A549 (cell line): ENCODE data around the gene HES6. TPM values are rescaled to one million over a fixed set of nuclear protein-coding genes. Genes with fewer than 3 reads are reported as not detected.

Experiments
- ATAC-seq, 2 experiments: fragments of 200-7000 bp in 1 of 2; fragments of >200 bp in 1 of 2; cut with Nextera tagmentation in 1 of 2; cut with Tn5 transposase in 1 of 2; 3 replicates each; pipeline versions ENCODE4 v1.8.0 to v1.9.1; 2018 to 2020; ENCODE audit warnings: mild to moderate bottlenecking in 1 of 2, moderate library complexity in 1 of 2
- CTCF ChIA-PET: fragments of 300-600 bp; sonication (Branson Sonifier 250); formaldehyde crosslinking; extraction: SDS; loops from one replicate; lab custom pipeline; 2021; ENCODE audit warnings: antibody characterized with exemption, inconsistent platforms; lab: Yijun Ruan, JAX
- POLR2A ChIA-PET: fragments of 350-600 bp; formaldehyde crosslinking; extraction: SDS; loops from one replicate; lab custom pipeline; 2021; ENCODE audit warnings: antibody characterized with exemption, inconsistent platforms; lab: Yijun Ruan, JAX
- DNase-seq, 2 experiments: peaks; one replicate each; pipeline versions ENCODE4 v3.0.0 to v3.0.0-alpha.2; 2011 to 2016; ENCODE audit warnings: low read depth in 1 of 2, low spot score in 1 of 2
- FAIRE-seq: peaks from 2 replicates; lab custom pipeline; 2011; peaks lifted over from hg19 to GRCh38; lab: Jason Lieb, UNC
- H3K27ac ChIP-seq, 2 experiments: fragments of >200 bp; sonication (Bioruptor Twin); formaldehyde crosslinking; 3 replicates each; pipeline ENCODE4 v1.5.1; 2016 to 2017
- H3K4me1 ChIP-seq: fragments of >200 bp; sonication (Bioruptor Twin); formaldehyde crosslinking; 3 replicates; pipeline ENCODE4 v1.6.1; 2016
- H3K4me2 ChIP-seq: fragments of >200 bp; sonication (Bioruptor Twin); formaldehyde crosslinking; 3 replicates; pipeline ENCODE4 v1.6.1; 2016
- H3K4me3 ChIP-seq: fragments of >200 bp; sonication (Bioruptor Twin); formaldehyde crosslinking; 3 replicates; pipeline ENCODE4 v1.5.1; 2016
- H3K9me3 ChIP-seq: fragments of >200 bp; sonication (Bioruptor Twin); formaldehyde crosslinking; 3 replicates; pipeline ENCODE4 v1.6.1; 2016
- E2F6 ChIP-seq: IDR thresholded peaks from 2 replicates; pipeline ENCODE4 v1.6.1; 2012; ENCODE audit warnings: low read depth, borderline replicate concordance
- EP300 ChIP-seq, 2 experiments: fragments of >200 bp; sonication (Bioruptor Twin); formaldehyde crosslinking; IDR thresholded peaks; 2 replicates in 1 of 2; 3 replicates in 1 of 2; pipeline ENCODE4 v1.6.1; 2016 to 2017
- FOXS1 ChIP-seq: fragments of 250-450 bp; sonication (Bioruptor Pico); IDR thresholded peaks from 2 replicates; pipeline ENCODE4 v1.5.0; 2020; ENCODE audit warnings: mild to moderate bottlenecking, moderate library complexity
- HEYL ChIP-seq: fragments of 250-450 bp; sonication (Bioruptor Pico); IDR thresholded peaks from 2 replicates; pipeline ENCODE4 v1.8.0; 2021; ENCODE audit warnings: mild to moderate bottlenecking, moderate library complexity
- HOXA7 ChIP-seq: fragments of 250-450 bp; sonication (Bioruptor Pico); IDR thresholded peaks from 2 replicates; pipeline ENCODE4 v1.5.0; 2020; ENCODE audit warnings: mild to moderate bottlenecking, moderate library complexity
- JUN ChIP-seq, 2 experiments: fragments of >200 bp; sonication (Bioruptor Twin); formaldehyde crosslinking; IDR thresholded peaks; 2 replicates in 1 of 2; 3 replicates in 1 of 2; pipeline ENCODE4 v1.6.1; 2016 to 2017
- MAFK ChIP-seq: fragments of 450-650 bp; IDR thresholded peaks from 2 replicates; pipeline ENCODE4 v1.6.1; 2014; ENCODE audit not compliant: partially characterized antibody
- MAX ChIP-seq: IDR thresholded peaks from 2 replicates; pipeline ENCODE4 v1.6.1; 2012
- NR3C1 ChIP-seq: fragments of >200 bp; sonication (Bioruptor Twin); formaldehyde crosslinking; IDR thresholded peaks from 3 replicates; pipeline ENCODE4 v1.6.1; 2017
- REST ChIP-seq: fragments of 200-600 bp; sonication (generic); IDR thresholded peaks from 2 replicates; pipeline ENCODE4 v1.6.1; 2016; ENCODE audit warnings: antibody characterized with exemption, mild to moderate bottlenecking, moderate library complexity
- ZC3H11A ChIP-seq: fragments of 450-650 bp; IDR thresholded peaks from 2 replicates; pipeline ENCODE4 v1.6.1; 2014; ENCODE audit warnings: antibody characterized with exemption, mild to moderate bottlenecking
- WGBS: methylation state at CpG from one replicate; pipeline ENCODE4 v1.1.6; 2017; ENCODE audit errors: missing lambda C conversion rate; 5-methylcytosine and 5-hydroxymethylcytosine counted together
- polyA plus RNA-seq, 4 experiments: library from polyadenylated mRNA; depleted of rRNA in 3 of 4; stranded (reverse); fragments of >200 nt; fragmentation: RNase III in 1 of 4; extraction: RNeasy Plus Mini Kit Qiagen cat#74134 plus additional on column Dnase treatment in 1 of 4; gene quantifications; 2 replicates in 3 of 4; 3 replicates in 1 of 4; pipeline ENCODE4 v1.2.3, GENCODE V29; 2011 to 2017

The HES6 gene
- polyA plus RNA-seq, 2 of the 4 experiments (the other 2 are of a cell fraction), result 5.4 to 7.5 TPM

GRCh38 chr2:238241970-238242369 is 2.1 kb upstream of the HES6 start (continued):
- no peak for TF ChIP-seq EP300 (IDR thresholded peaks at IDR 0.05)
- TF ChIP-seq, all 56 proteins: peak for 0

GRCh38 chr2:238240757-238241711 is 1.2 kb upstream of the HES6 start:
- Histone ChIP-seq H3K27ac (peak overlapping the region in 1 of 2 experiments; percentile 62; a peak in 2 of 6 replicates), H3K4me3 (peak overlapping the region; percentile 81; the same call in 2 of the 3 replicates), H3K4me2 (peak overlapping the region; percentile 97), H3K9me3 (no peaks in the 10 kb centered on the region), H3K4me1 (peaks cover 9% of the 10 kb centered on the region; the same call in 1 of the 3 replicates)
- FAIRE-seq, result no peak
- WGBS, result 75% methylated on average over 51 of the region's 71 CpGs
- peak in 1 of 2 experiments; percentile 1; a peak in 1 of 6 replicates for ATAC-seq
- POLR2A ChIA-PET, result interaction anchor here (1.2 kb wide), 1 partner anchor 47 kb away, joined by 4 read pairs; no protein-coding TSS in a partner anchor
- CTCF ChIA-PET, result interaction anchor here (3.4 kb wide), 1 partner anchor 15 kb away, joined by 18 read pairs; no protein-coding TSS in a partner anchor
- TF ChIP-seq ZC3H11A (no peak), FOXS1 (no peak), HOXA7 (CRISPR knock-in tag) (no peak), REST (no peak)
- DNase-seq, result no peak

GRCh38 chr2:238239543-238239862 is 335 bp downstream of the HES6 start:
- peak overlapping the region; percentile 81 for H3K4me3 ChIP-seq
- TF ChIP-seq JUN (IDR thresholded peaks at IDR 0.05), result 0 out of 5 replicates have a peak, but pooled peaks of 1 of the 2 experiments have one; percentile 21
- no peak for TF ChIP-seq MAFK
- H3K4me1 ChIP-seq, result peaks cover 9% of the 10 kb centered on the region; the same call in 1 of the 3 replicates
- CTCF ChIA-PET, result interaction anchor here (0.6 to 3.4 kb wide), 5 partner anchors 12 to 323 kb away, joined by 3 to 18 read pairs (median 3); partner anchors contain the start of gene ILKAP
- peak overlapping the region; percentile 97 for H3K4me2 ChIP-seq
- no peaks in the 10 kb centered on the region for H3K9me3 ChIP-seq
- 0% methylated on average over 13 of the region's 43 CpGs for WGBS
- POLR2A ChIA-PET, result interaction anchor here (0.6 to 2.0 kb wide), 7 partner anchors 12 to 390 kb away, joined by 3 to 5 read pairs (median 3); partner anchors contain the start of gene SCLY
- H3K27ac ChIP-seq, result peak overlapping the region; percentile 77 to 90
- DNase-seq, result no peak
- FAIRE-seq, result no peak
- peak; percentile 7 to 19; a peak in 3 of 6 replicates for ATAC-seq

GRCh38 chr2:238238766-238239542 is 884 bp downstream of the HES6 start:
- ATAC-seq (0 out of 6 replicates have a peak, but pooled peaks of 1 of the 2 experiments have one; percentile 1), DNase-seq (no peak), FAIRE-seq (no peak)
- POLR2A ChIA-PET, result interaction anchor here (0.6 to 2.0 kb wide), 4 partner anchors 11 to 389 kb away, joined by 3 to 5 read pairs (median 4); partner anchors contain the start of gene SCLY
- Histone ChIP-seq H3K4me2 (peak overlapping the region; percentile 97), H3K4me1 (peaks cover 9% of the 10 kb centered on the region; the same call in 1 of the 3 replicates), H3K4me3 (peak overlapping the region; percentile 81), H3K9me3 (no peaks in the 10 kb centered on the region), H3K27ac (peak overlapping the region; percentile 77 to 90; a peak in 5 of 6 replicates)
- TF ChIP-seq JUN (IDR thresholded peaks at IDR 0.05) (no peak), HEYL (CRISPR knock-in tag) (no peak), NR3C1 (no peak), MAX (peak; percentile 94), E2F6 (peak; percentile 91)
- 57% methylated on average over 11 of the region's 75 CpGs for WGBS
- CTCF ChIA-PET, result interaction anchor here (0.6 to 3.4 kb wide), 6 partner anchors 11 to 322 kb away, joined by 3 to 18 read pairs (median 3); partner anchors contain the start of gene ILKAP
